Measurements from ENCODE around the gene CD83. TPM values are rescaled to one million over a fixed set of nuclear protein-coding genes. Genes with fewer than 3 reads are reported as not detected.

CD83 gene
- total and polyA plus RNA-seq, 2 of the 4 experiments (the other 2 are of a cell fraction), result 2.0 to 2.5 TPM

GRCh38 chr6:14079971-14080370, 37.6 kb upstream of the CD83 start:
- H3K27ac ChIP-seq (ENCODE audit: insufficient read depth, low read length), result no peak overlapping the region
- WGBS, 2 experiments (ENCODE audit: extremely low coverage in 2 of 2, insufficient read length in 1 of 2), result 100% methylated on average over 1 of the region's 3 CpGs; no CpG with 5 or more reads in 1 of the 2 experiments
- H4K91ac ChIP-seq (ENCODE audit: insufficient read depth, low read depth, low read length), result no peak overlapping the region
- no peak overlapping the region for H4K8ac ChIP-seq (ENCODE audit: low read depth in 2 of 2, low read length in 2 of 2)
- in situ Hi-C loops (cut with MboI; ENCODE audit: low sequenced_read_pairs) (no loop called here), dilution Hi-C loops (cut with HindIII; ENCODE audit: low sequenced_read_pairs, unreplicated experiment) (no loop called here), intact Hi-C loops (cut with micrococcal nuclease) (no loop called here)
- no peak overlapping the region for H2BK20ac ChIP-seq (ENCODE audit: low read depth, low read length)
- no peak overlapping the region for H3K23ac ChIP-seq (ENCODE audit: low read depth, low read length)
- POLR2A ChIA-PET (ENCODE audit: unreplicated experiment), result no interaction called here
- CTCF ChIA-PET, result no interaction called here
- H3K9me3 ChIP-seq (ENCODE audit: control insufficient read depth, insufficient read depth, low read length), result no peaks in the 10 kb centered on the region
- no peak overlapping the region for H2BK120ac ChIP-seq (ENCODE audit: low read depth, low read length)
- H2AK5ac ChIP-seq (ENCODE audit: low read depth, low read length), result no peak overlapping the region
- no peak overlapping the region for H3K4me3 ChIP-seq (ENCODE audit: insufficient read depth, low read depth, low read length)
- TF ChIP-seq POLR2A (IDR thresholded peaks at IDR 0.05; ENCODE audit: low read depth, low read length) (no peak), MAZ (IDR thresholded peaks at IDR 0.05; ENCODE audit: borderline replicate concordance, low read depth, low read length) (no peak), MXI1 (IDR thresholded peaks at IDR 0.05; ENCODE audit: borderline replicate concordance, low read depth, low read length) (no peak), RFX5 (IDR thresholded peaks at IDR 0.05; ENCODE audit: low read depth, low read length) (no peak), MAFK (IDR thresholded peaks at IDR 0.05; ENCODE audit: low read depth, low read length) (no peak), USF2 (IDR thresholded peaks at IDR 0.05; ENCODE audit: low read depth, low read length) (no peak), SMC3 (IDR thresholded peaks at IDR 0.05; ENCODE audit: low read depth, low read length) (no peak), FOS (IDR thresholded peaks at IDR 0.05; ENCODE audit: low read depth, low read length) (no peak), ELK1 (IDR thresholded peaks at IDR 0.05; ENCODE audit: borderline replicate concordance, low read depth, low read length) (no peak), RAD21 (IDR thresholded peaks at IDR 0.05; ENCODE audit: low read length) (no peak), NFE2L2 (IDR thresholded peaks at IDR 0.05; ENCODE audit: low read depth, low read length) (no peak), CEBPB (IDR thresholded peaks at IDR 0.05; ENCODE audit: low read depth, low read length) (no peak), RCOR1 (IDR thresholded peaks at IDR 0.05; ENCODE audit: insufficient replicate concordance, low read length) (no peak), CHD1 (IDR thresholded peaks at IDR 0.05; ENCODE audit: low read depth, low read length) (no peak), CTCF (conservative IDR thresholded peaks at IDR 0.05; ENCODE audit: low read depth, low read length) (no peak)
- no peak overlapping the region for H3K18ac ChIP-seq (ENCODE audit: low read depth, low read length)
- H2BK5ac ChIP-seq (ENCODE audit: low read depth, low read length, poor library complexity, severe bottlenecking), result no peak overlapping the region
- BruUV-seq (replicated peaks), result no TSS peak
- no peak overlapping the region for H3K9ac ChIP-seq (ENCODE audit: low read depth, low read length)
- H2AFZ ChIP-seq (replicated peaks; ENCODE audit: low read length, poor library complexity), result no peak overlapping the region
- no peak for ATAC-seq (ENCODE audit: low read depth)
- H3K9me1 ChIP-seq (ENCODE audit: insufficient read depth, low read length), result no peaks in the 10 kb centered on the region
- H3K4me2 ChIP-seq (ENCODE audit: low read depth, low read length), result no peak overlapping the region
- H3K36me3 ChIP-seq (ENCODE audit: control insufficient read depth, insufficient read depth, low read length), result no peaks in the 10 kb centered on the region
- H3K79me1 ChIP-seq (ENCODE audit: low read depth in 1 of 2, low read length in 2 of 2), result no peaks in the 10 kb centered on the region
- no peaks in the 10 kb centered on the region for H4K20me1 ChIP-seq (ENCODE audit: insufficient read depth, low read length)
- H3K27me3 ChIP-seq (ENCODE audit: control insufficient read depth, insufficient read depth, low read length), result peaks cover 10% of the 10 kb centered on the region
- H3K14ac ChIP-seq (replicated peaks; ENCODE audit: low read depth, low read length), result no peak overlapping the region
- H2BK15ac ChIP-seq (ENCODE audit: low read depth, low read length), result no peak overlapping the region
- H3K4me1 ChIP-seq (ENCODE audit: control insufficient read depth, insufficient read depth, low read length), result no peaks in the 10 kb centered on the region
- no peak overlapping the region for H3K4ac ChIP-seq (ENCODE audit: low read depth, low read length)
- H2AK9ac ChIP-seq (replicated peaks; ENCODE audit: low read depth, low read length, poor library complexity), result no peak overlapping the region
- DNase-seq, result no peak
- H3K56ac ChIP-seq (ENCODE audit: extremely low read depth, insufficient read depth, low read length), result no peak overlapping the region
- no peak overlapping the region for H4K5ac ChIP-seq (ENCODE audit: low read depth, low read length)

All from IMR-90 (cell line).